Lung (tissue), 12 donors: ENCODE measurements around the gene STEAP4. TPM values are rescaled to one million over a fixed set of nuclear protein-coding genes. Genes with fewer than 3 reads are reported as not detected.
"Not testable (repeated sequence)": the region's sequence is repeated elsewhere in the genome, so short reads cannot be mapped to it uniquely, and the experiment has no call there.

Experiments used
- ATAC-seq: fragments of 200-7000 bp; cut with Tn5 transposase; one replicate; pipeline ENCODE4 v1.9.1; 2020; ENCODE audit warnings: moderate number of reproducible peaks; ENCODE audit not compliant: insufficient read depth, low FRiP score
- DNase-seq, 3 donors: peaks; one replicate each; pipeline ENCODE4 v3.0.0-alpha.2; 2013 to 2017
- H3K27ac ChIP-seq, 2 donors: one replicate each; pipeline ENCODE4 v1.5.1; 2013; ENCODE audit warnings: mild to moderate bottlenecking in 2 of 2, moderate library complexity in 2 of 2, control low read depth in 1 of 2, inconsistent platforms in 1 of 2, low read depth in 1 of 2, low read length in 1 of 2
- H3K27me3 ChIP-seq, 3 donors: one replicate each; pipeline ENCODE4 v1.5.1; 2013; ENCODE audit warnings: low read length in 2 of 3; ENCODE audit not compliant: control insufficient read depth in 3 of 3, insufficient read depth in 3 of 3
- H3K36me3 ChIP-seq, 4 donors: one replicate each; pipeline ENCODE4 v1.5.1; 2013; ENCODE audit warnings: low read length in 4 of 4, mild to moderate bottlenecking in 1 of 4, moderate library complexity in 1 of 4; ENCODE audit not compliant: control insufficient read depth in 4 of 4, insufficient read depth in 4 of 4
- H3K4me1 ChIP-seq, 5 donors: one replicate each; pipeline ENCODE4 v1.5.1; 2013; ENCODE audit warnings: low read length in 5 of 5, mild to moderate bottlenecking in 2 of 5, moderate library complexity in 1 of 5; ENCODE audit not compliant: control insufficient read depth in 5 of 5, insufficient read depth in 5 of 5
- H3K4me3 ChIP-seq: one replicate; pipeline ENCODE4 v1.5.1; 2013; ENCODE audit warnings: mild to moderate bottlenecking, control low read depth, moderate library complexity
- H3K9ac ChIP-seq, 2 donors: one replicate each; pipeline ENCODE4 v1.5.1; 2013; ENCODE audit warnings: low read length in 2 of 2, control low read depth in 1 of 2; ENCODE audit not compliant: insufficient read depth in 1 of 2
- H3K9me3 ChIP-seq, 4 donors: one replicate each; pipeline ENCODE4 v1.5.1; 2013; ENCODE audit warnings: low read length in 3 of 4, mild to moderate bottlenecking in 1 of 4, moderate library complexity in 1 of 4; ENCODE audit not compliant: control insufficient read depth in 4 of 4, insufficient read depth in 3 of 4
- WGBS, 2 donors: extraction: QIAGEN DNeasy Blood & Tissue Kit; methylation state at CpG; one replicate each; pipeline ENCODE4 v1.1.7; 2013; 5-methylcytosine and 5-hydroxymethylcytosine counted together
- polyA plus RNA-seq, 2 donors: library from polyadenylated mRNA; stranded (reverse); fragments of 200-250 nt; gene quantifications; one replicate each; pipeline ENCODE4 v1.2.1, GENCODE V29; 2013
- total RNA-seq, 2 donors: library from RNA; depleted of rRNA in 1 of 2; stranded (reverse); fragments of >200 nt in 1 of 2; gene quantifications; one replicate each; pipeline ENCODE4 v1.2.1, GENCODE V29; 2014 to 2021
- TF ChIP-seq, protein P1 (sequence below): IDR thresholded peaks from 2 replicates; pipeline ENCODE4 v1.5.1; 2012; ENCODE audit warnings: mild to moderate bottlenecking; ENCODE audit errors: control extremely low read depth, extremely low read depth
- donor health status: control.
- donor health status: control.
- donor health status: Bipolar disorder and iron deficiency.
- donor health status: healthy.
- donor health status: DM: yes; HTN: yes; CAD: no.

STEAP4 gene
- total and polyA plus RNA-seq, 4 donors = 17.1 to 108 (median 58.8) TPM

DNA sequence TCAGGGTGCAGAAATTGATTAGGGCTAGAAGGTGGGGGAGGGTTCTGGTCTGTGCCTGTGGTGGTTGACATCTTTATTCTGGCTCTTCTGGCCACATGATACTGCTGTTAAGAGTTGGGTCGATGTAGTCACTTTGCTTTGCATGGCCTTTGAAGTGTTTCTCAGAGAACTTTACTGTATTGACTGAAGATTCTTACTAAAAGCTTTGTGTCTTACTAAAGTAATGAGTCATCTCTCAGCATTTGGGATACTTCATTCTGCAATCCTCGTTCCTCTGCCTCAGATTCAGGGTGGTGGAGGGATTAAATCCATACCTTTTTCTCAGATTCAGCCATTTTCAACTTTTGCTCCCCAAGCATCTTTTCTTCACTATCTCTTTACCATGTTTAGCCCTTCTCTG is 38.6 kb downstream of the STEAP4 start:
- Histone ChIP-seq H3K27me3 (no peaks in the 10 kb centered on the region), H3K9me3 (no peaks in the 10 kb centered on the region), H3K9ac (no peak overlapping the region), H3K27ac (no peak overlapping the region), H3K36me3 (no peaks in the 10 kb centered on the region), H3K4me1 (no peaks in the 10 kb centered on the region), H3K4me3 (no peak overlapping the region)
- no peak for ATAC-seq
- TF ChIP-seq, protein P1, sequence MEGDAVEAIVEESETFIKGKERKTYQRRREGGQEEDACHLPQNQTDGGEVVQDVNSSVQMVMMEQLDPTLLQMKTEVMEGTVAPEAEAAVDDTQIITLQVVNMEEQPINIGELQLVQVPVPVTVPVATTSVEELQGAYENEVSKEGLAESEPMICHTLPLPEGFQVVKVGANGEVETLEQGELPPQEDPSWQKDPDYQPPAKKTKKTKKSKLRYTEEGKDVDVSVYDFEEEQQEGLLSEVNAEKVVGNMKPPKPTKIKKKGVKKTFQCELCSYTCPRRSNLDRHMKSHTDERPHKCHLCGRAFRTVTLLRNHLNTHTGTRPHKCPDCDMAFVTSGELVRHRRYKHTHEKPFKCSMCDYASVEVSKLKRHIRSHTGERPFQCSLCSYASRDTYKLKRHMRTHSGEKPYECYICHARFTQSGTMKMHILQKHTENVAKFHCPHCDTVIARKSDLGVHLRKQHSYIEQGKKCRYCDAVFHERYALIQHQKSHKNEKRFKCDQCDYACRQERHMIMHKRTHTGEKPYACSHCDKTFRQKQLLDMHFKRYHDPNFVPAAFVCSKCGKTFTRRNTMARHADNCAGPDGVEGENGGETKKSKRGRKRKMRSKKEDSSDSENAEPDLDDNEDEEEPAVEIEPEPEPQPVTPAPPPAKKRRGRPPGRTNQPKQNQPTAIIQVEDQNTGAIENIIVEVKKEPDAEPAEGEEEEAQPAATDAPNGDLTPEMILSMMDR = no peak
- DNase-seq = no peak
- WGBS, 2 donors = 60 to 65% methylated on average over 2 of the region's 2 CpGs

DNA sequence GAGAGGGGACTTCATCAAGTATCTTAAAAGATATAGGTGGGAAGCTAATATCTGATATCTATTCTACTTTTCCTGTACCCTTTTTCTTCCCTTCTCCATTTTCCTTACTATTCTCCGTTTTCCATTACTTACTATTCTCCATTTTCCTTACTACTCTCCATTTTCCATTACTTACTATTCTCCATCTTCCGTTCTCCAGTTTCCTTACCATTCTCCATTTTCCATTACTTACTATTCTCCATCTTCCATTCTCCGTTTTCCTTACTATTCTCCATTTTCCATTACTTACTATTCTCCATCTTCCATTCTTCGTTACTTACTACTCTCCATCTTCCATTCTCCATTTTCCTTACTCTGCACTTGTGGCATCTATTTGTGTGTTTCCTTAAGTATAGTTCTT is 39.3 kb downstream of the STEAP4 start:
- Histone ChIP-seq H3K36me3 (no peaks in the 10 kb centered on the region), H3K4me1 (no peaks in the 10 kb centered on the region), H3K27ac (no peak overlapping the region), H3K9me3 (no peaks in the 10 kb centered on the region), H3K27me3 (no peaks in the 10 kb centered on the region), H3K4me3 (no peak overlapping the region), H3K9ac (no peak overlapping the region)
- TF ChIP-seq, protein P1 = no peak
- ATAC-seq = no peak
- 90 to 93% methylated on average over 4 of the region's 4 CpGs for WGBS, 2 donors
- DNase-seq = no peak

DNA sequence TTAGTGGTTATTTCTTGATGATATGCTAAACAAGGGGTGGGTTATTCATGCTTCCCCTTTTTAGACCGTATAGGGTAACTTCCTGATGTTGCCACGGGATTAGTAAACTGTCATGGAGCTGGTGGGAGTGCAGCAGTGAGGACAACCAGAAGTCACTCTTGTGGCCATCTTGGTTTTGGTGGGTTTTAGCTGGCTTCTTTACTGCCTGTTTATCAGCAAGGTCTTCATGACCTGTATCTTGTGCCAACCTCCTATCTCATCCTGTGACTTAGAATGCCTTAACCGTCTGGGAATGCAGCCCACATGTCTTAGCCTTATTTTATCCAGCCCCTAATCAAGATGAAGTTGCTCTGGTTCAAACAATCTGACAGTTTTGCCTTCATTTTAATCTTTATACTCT is 41.7 kb downstream of the STEAP4 start:
- not testable (repeated sequence) for H3K9ac ChIP-seq, H3K36me3 ChIP-seq, H3K9me3 ChIP-seq, H3K27me3 ChIP-seq, ATAC-seq, H3K27ac ChIP-seq, H3K4me3 ChIP-seq, DNase-seq, H3K4me1 ChIP-seq
- WGBS, 2 donors = 53 to 60% methylated on average over 3 of the region's 3 CpGs

DNA sequence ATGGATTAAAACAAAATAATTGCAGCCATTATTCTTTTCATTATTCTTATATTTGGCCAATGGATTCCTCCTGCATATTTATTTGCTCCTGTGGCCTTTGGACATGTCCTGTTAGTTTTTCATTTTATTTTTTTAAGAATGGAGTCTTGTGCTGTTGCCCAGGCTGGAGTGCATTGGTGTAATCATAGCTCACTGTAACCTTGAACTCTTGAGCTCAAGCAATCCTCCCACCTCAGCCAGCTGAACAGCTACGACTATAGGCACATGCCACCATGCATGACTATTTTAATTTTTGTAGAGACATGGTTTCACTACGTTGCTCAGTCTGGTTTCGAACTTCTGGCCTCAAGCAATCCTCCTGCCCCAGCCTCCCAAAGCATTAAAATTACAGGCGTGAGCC is 44.1 kb downstream of the STEAP4 start:
- H3K9ac ChIP-seq = no peak overlapping the region
- no peaks in the 10 kb centered on the region for H3K27me3 ChIP-seq
- no peaks in the 10 kb centered on the region for H3K4me1 ChIP-seq
- H3K36me3 ChIP-seq = no peaks in the 10 kb centered on the region
- no peaks in the 10 kb centered on the region for H3K9me3 ChIP-seq
- H3K4me3 ChIP-seq = no peak overlapping the region
- ATAC-seq = no peak
- 92 to 94% methylated on average over 4 of the region's 4 CpGs for WGBS, 2 donors
- no peak overlapping the region for H3K27ac ChIP-seq
- TF ChIP-seq, protein P1 = no peak
- no peak for DNase-seq
